Body of pancreas (tissue), 4 donors: ENCODE results near the gene XRCC3. TPM values are rescaled to one million over a fixed set of nuclear protein-coding genes. Genes with fewer than 3 reads are reported as not detected.
A peak's percentile ranks its signal among the peaks of the same experiment; 100 is the strongest.

Source experiments
- ATAC-seq: fragments of 150-250 bp; one replicate; pipeline ENCODE4 v1.9.1; 2016
- DNase-seq, 4 donors: peaks; one replicate each; pipeline ENCODE4 v3.0.0-alpha.2; 2019
- H3K27ac ChIP-seq, 4 donors: fragments of 200-600 bp; sonication (generic); 1 replicate in 3 of 4; 2 replicates in 1 of 4; pipeline versions ENCODE4 v1.5.1 to v1.6.1; 2016 to 2019; ENCODE audit warnings: mild to moderate bottlenecking in 1 of 4, mixed read lengths in 1 of 4, moderate library complexity in 1 of 4
- H3K27me3 ChIP-seq, 2 donors: fragments of 200-600 bp; sonication (generic); one replicate each; pipeline ENCODE4 v1.6.0; 2016; ENCODE audit warnings: mild to moderate bottlenecking in 1 of 2
- H3K36me3 ChIP-seq, 2 donors: fragments of 200-600 bp; sonication (generic); replicated peaks in 1 of 2; 2 replicates each; pipeline ENCODE4 v1.5.1; 2016; ENCODE audit warnings: low read depth in 2 of 2; ENCODE audit not compliant: insufficient read depth in 1 of 2
- H3K4me1 ChIP-seq: fragments of 200-600 bp; sonication (generic); one replicate; pipeline ENCODE4 v1.6.0; 2016
- H3K4me3 ChIP-seq, 2 donors: fragments of 200-600 bp; sonication (generic); 1 replicate in 1 of 2; 2 replicates in 1 of 2; pipeline ENCODE4 v1.5.1; 2016 to 2019
- H3K9me3 ChIP-seq, 3 donors: fragments of 200-600 bp; sonication (generic); 1 replicate in 2 of 3; 2 replicates in 1 of 3; pipeline ENCODE4 v1.5.1; 2016
- CTCF ChIP-seq, 7 experiments: fragments of 450-650 bp in 4 of 7; fragments of 200-600 bp in 3 of 7; sonication (generic) in 3 of 7; IDR thresholded peaks; one replicate each; pipeline ENCODE4 v1.5.1; 2016 to 2019; ENCODE audit warnings: antibody characterized with exemption in 7 of 7
- POLR2A ChIP-seq, 3 donors: fragments of 450-650 bp; IDR thresholded peaks; one replicate each; pipeline ENCODE4 v1.6.1; 2016; ENCODE audit warnings: antibody characterized with exemption in 3 of 3, mild to moderate bottlenecking in 2 of 3
- WGBS, 2 donors: methylation state at CpG; one replicate each; pipeline ENCODE4 v1.1.5; 2017; 5-methylcytosine and 5-hydroxymethylcytosine counted together
- intact Hi-C: fragments of 100-400 bp; cut with DNase I; formaldehyde crosslinking; loops from one replicate; pipeline ENCODE4 v1.15.1; 2023
- total RNA-seq, 2 donors: library from RNA; depleted of rRNA; stranded (reverse); fragments of >200 nt; gene quantifications; one replicate each; pipeline ENCODE4 v1.1.0, GENCODE V29; 2016

XRCC3 gene
- total RNA-seq, 2 donors from 2014 or later, result 3.9 to 5.6 TPM

- intact Hi-C loops, result no loop called here
- H3K27me3 ChIP-seq, result no peaks in the 10 kb centered on the region
- peaks cover 0 to 3% of the 10 kb centered on the region in 2 donors for H3K36me3 ChIP-seq
- H3K9me3 ChIP-seq, result no peaks in the 10 kb centered on the region
- no peak for DNase-seq
- H3K4me1 ChIP-seq, result peaks cover 74% of the 10 kb centered on the region
- ATAC-seq, result no peak
- WGBS, 2 donors, result 88 to 92% methylated on average over 5 to 7 of the region's 19 CpGs
- no peak overlapping the region for H3K4me3 ChIP-seq
- no peak for TF ChIP-seq CTCF (IDR thresholded peaks at IDR 0.05)
- TF ChIP-seq POLR2A (IDR thresholded peaks at IDR 0.05), result no peak
- no peak overlapping the region for H3K27ac ChIP-seq
Observed at GRCh38 chr14:103728141-103728540, 12.9 kb upstream of the XRCC3 start.

- ATAC-seq (no peak), DNase-seq (peak in 3 of 4 donors; percentile 30 to 61 (median 50))
- Histone ChIP-seq H3K4me1 (peaks cover 77% of the 10 kb centered on the region), H3K36me3 (no peaks in the 10 kb centered on the region), H3K9me3 (no peaks in the 10 kb centered on the region), H3K4me3 (no peak overlapping the region), H3K27me3 (no peaks in the 10 kb centered on the region), H3K27ac (no peak overlapping the region)
- intact Hi-C loops, result no loop called here
- WGBS, 2 donors, result 68 to 76% methylated on average over 23 to 51 of the region's 53 CpGs
- TF ChIP-seq POLR2A (IDR thresholded peaks at IDR 0.05) (no peak), CTCF (IDR thresholded peaks at IDR 0.05) (peak in 3 of 7 experiments; percentile 10 to 19 (median 17))
Observed at GRCh38 chr14:103727313-103727980, 12.2 kb upstream of the XRCC3 start.

GRCh38 chr14:103726474-103726873, 11.2 kb upstream of the XRCC3 start:
- intact Hi-C loops, result no loop called here
- H3K36me3 ChIP-seq, result no peaks in the 10 kb centered on the region

GRCh38 chr14:103725739-103726395, 10.6 kb upstream of the XRCC3 start:
- ATAC-seq, result no peak
- peak in 2 of 4 donors; percentile 51 to 67 for DNase-seq
- 69 to 82% methylated on average over 3 to 16 of the region's 16 CpGs for WGBS, 2 donors
- no peaks in the 10 kb centered on the region for H3K36me3 ChIP-seq
- peaks cover 72% of the 10 kb centered on the region for H3K4me1 ChIP-seq
- peak overlapping the region in 1 of 4 donors; percentile 3 for H3K27ac ChIP-seq
- TF ChIP-seq CTCF (IDR thresholded peaks at IDR 0.05), result no peak
- TF ChIP-seq POLR2A (IDR thresholded peaks at IDR 0.05), result no peak
- intact Hi-C loops, result no loop called here
- H3K9me3 ChIP-seq, result no peaks in the 10 kb centered on the region
- H3K4me3 ChIP-seq, result no peak overlapping the region
- no peaks in the 10 kb centered on the region for H3K27me3 ChIP-seq

More at GRCh38 chr14:103726474-103726873, 11.2 kb upstream of the XRCC3 start:
- TF ChIP-seq CTCF (IDR thresholded peaks at IDR 0.05) (no peak), POLR2A (IDR thresholded peaks at IDR 0.05) (no peak)
- no peak for DNase-seq
- no peaks in the 10 kb centered on the region for H3K9me3 ChIP-seq
- H3K4me3 ChIP-seq, result no peak overlapping the region
- peaks cover 77% of the 10 kb centered on the region for H3K4me1 ChIP-seq
- 85 to 93% methylated on average over 9 to 15 of the region's 18 CpGs for WGBS, 2 donors
- H3K27ac ChIP-seq, result no peak overlapping the region
- ATAC-seq, result no peak
- no peaks in the 10 kb centered on the region for H3K27me3 ChIP-seq
